HS-27A (cell line): Measurements from ENCODE around the gene MAPKAP1.

Experiments
- DNase-seq: peaks from one replicate; pipeline ENCODE4 v3.0.0-alpha.2; 2012; ENCODE audit warnings: low read depth, missing footprints

MAPKAP1 gene

GRCh38 chr9:125431741-125432271 is 275.2 kb downstream of the MAPKAP1 start:
- DNase-seq = no peak

GRCh38 chr9:125431012-125431305 is 276.0 kb downstream of the MAPKAP1 start:
- no peak for DNase-seq

- no peak for DNase-seq
Observed at GRCh38 chr9:125430161-125431011, 276.6 kb downstream of the MAPKAP1 start.

- no peak for DNase-seq
Observed at GRCh38 chr9:125429476-125430160, 277.4 kb downstream of the MAPKAP1 start.

GRCh38 chr9:125428902-125429467 is 278.0 kb downstream of the MAPKAP1 start:
- no peak for DNase-seq

- DNase-seq = no peak
Observed at GRCh38 chr9:125428060-125428901, 278.7 kb downstream of the MAPKAP1 start.

- no peak for DNase-seq
Observed at GRCh38 chr9:125427556-125427955, 279.5 kb downstream of the MAPKAP1 start.

- DNase-seq = no peak
Observed at GRCh38 chr9:125426926-125427325, 280.1 kb downstream of the MAPKAP1 start.

- no peak for DNase-seq
Observed at GRCh38 chr9:125425901-125426515, 281.0 kb downstream of the MAPKAP1 start.

GRCh38 chr9:125425170-125425897 is 281.7 kb downstream of the MAPKAP1 start:
- DNase-seq = no peak

- DNase-seq = no peak
Observed at GRCh38 chr9:125423964-125424363, 283.0 kb downstream of the MAPKAP1 start.

- DNase-seq = no peak
Observed at GRCh38 chr9:125422853-125423252, 284.2 kb downstream of the MAPKAP1 start.

- DNase-seq = no peak
Observed at GRCh38 chr9:125421591-125422181, 285.3 kb downstream of the MAPKAP1 start.

- no peak for DNase-seq
Observed at GRCh38 chr9:125421166-125421565, 285.8 kb downstream of the MAPKAP1 start.

- DNase-seq = no peak
Observed at GRCh38 chr9:125418404-125418803, 288.6 kb downstream of the MAPKAP1 start.

- no peak for DNase-seq
Observed at GRCh38 chr9:125416517-125416916, 290.5 kb downstream of the MAPKAP1 start.

GRCh38 chr9:125415583-125416460 is 291.2 kb downstream of the MAPKAP1 start:
- no peak for DNase-seq

- DNase-seq = no peak
Observed at GRCh38 chr9:125413579-125413978, 293.4 kb downstream of the MAPKAP1 start.

- DNase-seq = no peak
Observed at GRCh38 chr9:125412166-125412565, 294.8 kb downstream of the MAPKAP1 start.
